Measurements from ENCODE around the gene CIAO2A. TPM values are rescaled to one million over a fixed set of nuclear protein-coding genes. Genes with fewer than 3 reads are reported as not detected.
"Not testable (repeated sequence)": the region's sequence is repeated elsewhere in the genome, so short reads cannot be mapped to it uniquely, and the experiment has no call there.

CIAO2A gene
- 35.5 TPM for total RNA-seq

- peak; percentile 97 for DNase-seq (ENCODE audit: low spot score)
Measured at GRCh38 chr15:64093627-64094417, at the start of gene CIAO2A. Gene CIAO2A, minus strand, starts transcription at chr15:64093838. Its CDS starts 70 bp downstream, at chr15:64093768.

GRCh38 chr15:64143276-64143675 lies 49.6 kb upstream of the CIAO2A start:
- DNase-seq (ENCODE audit: low spot score), result no peak

GRCh38 chr15:64141798-64142512 lies 48.3 kb upstream of the CIAO2A start:
- no peak for DNase-seq (ENCODE audit: low spot score)

DNA sequence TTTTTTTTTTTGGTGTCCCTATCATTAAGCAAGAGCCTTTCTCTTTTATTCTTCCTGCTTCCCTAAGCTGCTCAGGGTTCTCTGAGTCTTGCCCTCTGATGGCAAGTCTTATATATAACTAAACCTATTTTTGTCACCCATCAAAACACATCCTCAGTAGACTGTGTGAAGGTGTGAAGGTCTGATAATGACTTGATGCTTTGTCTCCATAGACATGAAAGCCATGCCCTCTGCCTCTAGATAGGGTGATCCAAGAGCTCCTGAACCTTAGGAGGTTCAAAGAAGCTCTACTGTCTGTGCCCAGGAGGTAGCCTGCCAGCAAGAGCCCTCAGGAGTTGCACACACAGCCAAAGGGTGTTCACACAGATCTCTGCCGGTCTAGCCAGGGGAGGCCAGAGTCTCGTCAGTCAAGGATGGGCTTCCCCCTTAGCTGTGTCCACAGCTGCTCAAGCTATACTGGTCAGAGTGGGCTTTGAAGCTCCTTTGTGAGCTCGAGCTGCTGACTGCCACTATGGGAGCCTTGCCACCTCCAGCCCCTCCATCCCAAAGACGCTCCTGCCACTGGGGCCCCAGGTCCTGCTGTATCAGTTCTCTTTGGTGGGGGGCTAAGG lies 44.8 kb upstream of the CIAO2A start:
- no peak for DNase-seq (ENCODE audit: low spot score)

GRCh38 chr15:64137226-64137833 lies 43.7 kb upstream of the CIAO2A start:
- DNase-seq (ENCODE audit: low spot score), result no peak

DNA sequence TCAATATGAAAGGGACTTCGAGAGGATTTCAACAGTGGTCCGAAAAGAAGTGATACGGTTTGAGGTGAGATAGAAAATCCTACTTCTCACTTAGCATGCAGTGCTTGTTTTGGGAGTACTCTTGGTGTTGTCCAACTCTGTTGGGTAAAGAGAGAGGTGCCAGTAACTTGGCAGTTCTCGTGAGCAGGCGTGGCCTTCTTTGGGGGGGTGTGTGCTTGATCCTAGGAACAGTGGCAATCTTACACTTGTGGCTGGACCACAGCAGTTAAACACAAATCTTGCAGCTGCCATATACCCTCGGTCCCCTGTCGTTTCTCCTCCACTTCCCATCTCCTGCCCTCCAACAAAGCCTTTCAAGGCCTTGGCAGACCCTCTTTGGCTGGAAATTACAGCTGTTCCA lies 42.7 kb upstream of the CIAO2A start:
- no peak for DNase-seq (ENCODE audit: low spot score)

DNA sequence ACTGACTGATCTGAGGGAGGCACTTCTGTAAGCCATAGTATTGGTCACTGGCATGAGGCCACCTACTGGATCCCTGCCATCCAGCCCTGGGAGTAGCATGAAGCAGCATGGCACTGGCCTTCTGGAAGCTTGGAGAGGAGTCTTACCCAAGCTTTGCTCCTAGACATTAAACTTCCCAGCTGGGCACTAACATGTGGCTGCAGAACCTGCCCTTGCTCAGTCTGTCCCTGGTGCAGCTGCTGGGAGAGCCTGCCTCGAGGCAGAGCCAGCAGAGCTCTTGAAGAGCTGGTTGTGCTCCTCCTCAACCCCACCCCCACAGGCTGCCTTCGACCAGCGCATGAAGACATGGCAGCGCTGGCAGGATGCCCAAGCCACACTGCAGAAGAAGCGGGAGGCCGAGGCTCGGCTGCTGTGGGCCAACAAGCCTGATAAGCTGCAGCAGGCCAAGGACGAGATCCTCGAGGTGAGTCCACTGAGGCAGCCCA lies 40.7 kb upstream of the CIAO2A start:
- no peak for DNase-seq (ENCODE audit: low spot score)

DNA sequence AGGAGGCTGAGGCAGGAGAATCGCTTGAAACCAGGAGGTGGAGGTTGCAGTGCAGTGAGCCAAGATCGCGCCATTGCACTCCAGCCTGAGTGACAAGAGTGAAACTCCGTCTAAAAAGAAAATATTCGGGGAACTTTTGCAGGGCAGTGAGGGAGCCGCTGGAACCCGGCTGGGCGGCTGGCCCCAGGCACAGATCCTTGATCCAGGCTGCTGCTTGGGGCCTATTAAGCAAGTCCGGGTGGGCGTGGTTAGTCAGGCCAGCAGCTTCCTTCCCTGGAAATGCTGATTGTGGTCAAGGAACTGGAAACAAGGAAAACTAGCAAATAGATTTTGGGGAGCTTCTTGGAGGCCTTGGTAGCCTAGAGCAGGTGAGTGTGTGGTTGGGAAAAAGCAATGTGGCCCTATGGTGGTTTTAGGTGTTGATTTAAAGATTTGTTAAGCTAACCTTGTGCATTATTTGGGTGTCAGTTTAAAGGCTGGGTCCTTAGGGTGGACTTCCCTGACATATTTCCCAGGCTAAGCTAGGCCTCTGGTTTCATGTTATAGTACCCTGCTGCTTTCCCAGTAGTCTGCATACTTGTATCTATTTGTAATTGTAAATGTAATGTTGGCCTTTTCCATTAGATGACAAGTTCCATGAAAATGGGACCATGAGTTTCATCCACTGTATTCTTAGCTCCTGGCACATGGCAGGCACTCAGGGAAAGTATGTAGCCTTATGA lies 40.1 kb upstream of the CIAO2A start:
- no peak for DNase-seq (ENCODE audit: low spot score)

- DNase-seq (ENCODE audit: low spot score), result no peak
Measured at GRCh38 chr15:64132217-64132616, 38.6 kb upstream of the CIAO2A start.

GRCh38 chr15:64131547-64131946 lies 37.9 kb upstream of the CIAO2A start:
- DNase-seq (ENCODE audit: low spot score), result no peak

DNA sequence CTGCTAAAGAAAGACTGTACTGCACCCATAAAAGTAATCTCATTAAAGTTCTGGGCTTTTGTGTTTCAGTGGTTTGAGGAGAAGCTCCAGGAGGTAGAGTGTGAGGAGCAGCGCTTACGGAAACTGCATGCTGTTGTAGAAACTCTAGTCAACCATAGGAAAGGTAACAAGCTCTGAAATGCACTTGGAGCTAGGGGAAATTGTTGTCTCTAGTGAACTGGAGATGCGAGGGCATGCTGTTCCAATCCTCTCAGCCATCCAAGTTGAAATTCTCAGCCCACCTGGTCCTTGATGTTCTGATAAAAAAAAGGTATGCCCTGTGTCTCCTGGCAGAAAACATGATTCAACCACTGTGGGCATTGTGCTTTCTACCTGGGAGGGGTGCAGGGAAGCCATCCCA lies 36.5 kb upstream of the CIAO2A start:
- no peak for DNase-seq (ENCODE audit: low spot score)

GRCh38 chr15:64127521-64128270 lies 34.1 kb upstream of the CIAO2A start:
- DNase-seq (ENCODE audit: low spot score), result no peak

DNA sequence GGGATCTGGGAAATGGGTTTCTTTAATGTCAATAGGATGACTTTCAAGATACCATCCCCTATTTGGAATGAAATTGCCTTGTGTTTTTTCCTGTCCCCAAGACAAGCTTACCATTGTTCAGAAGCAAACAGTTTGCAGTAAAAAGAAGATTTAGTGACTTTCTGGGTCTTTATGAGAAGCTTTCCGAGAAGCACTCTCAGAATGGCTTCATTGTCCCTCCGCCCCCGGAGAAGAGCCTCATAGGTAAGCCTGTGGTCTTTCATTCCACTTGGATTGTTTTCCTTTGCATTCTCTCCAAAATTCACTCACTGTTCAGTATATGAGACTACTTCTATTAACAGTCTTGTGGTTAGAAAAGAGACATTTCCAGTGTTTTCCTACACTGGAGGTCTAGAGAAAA lies 32.3 kb upstream of the CIAO2A start:
- no peak for DNase-seq (ENCODE audit: low spot score)

GRCh38 chr15:64122936-64123351 lies 29.3 kb upstream of the CIAO2A start:
- DNase-seq (ENCODE audit: low spot score), result no peak

- no peak for DNase-seq (ENCODE audit: low spot score)
Measured at GRCh38 chr15:64122444-64122843, 28.8 kb upstream of the CIAO2A start.

GRCh38 chr15:64121614-64122013 lies 28.0 kb upstream of the CIAO2A start:
- no peak for DNase-seq (ENCODE audit: low spot score)

GRCh38 chr15:64120322-64120721 lies 26.7 kb upstream of the CIAO2A start:
- not testable (repeated sequence) for DNase-seq (ENCODE audit: low spot score)

DNA sequence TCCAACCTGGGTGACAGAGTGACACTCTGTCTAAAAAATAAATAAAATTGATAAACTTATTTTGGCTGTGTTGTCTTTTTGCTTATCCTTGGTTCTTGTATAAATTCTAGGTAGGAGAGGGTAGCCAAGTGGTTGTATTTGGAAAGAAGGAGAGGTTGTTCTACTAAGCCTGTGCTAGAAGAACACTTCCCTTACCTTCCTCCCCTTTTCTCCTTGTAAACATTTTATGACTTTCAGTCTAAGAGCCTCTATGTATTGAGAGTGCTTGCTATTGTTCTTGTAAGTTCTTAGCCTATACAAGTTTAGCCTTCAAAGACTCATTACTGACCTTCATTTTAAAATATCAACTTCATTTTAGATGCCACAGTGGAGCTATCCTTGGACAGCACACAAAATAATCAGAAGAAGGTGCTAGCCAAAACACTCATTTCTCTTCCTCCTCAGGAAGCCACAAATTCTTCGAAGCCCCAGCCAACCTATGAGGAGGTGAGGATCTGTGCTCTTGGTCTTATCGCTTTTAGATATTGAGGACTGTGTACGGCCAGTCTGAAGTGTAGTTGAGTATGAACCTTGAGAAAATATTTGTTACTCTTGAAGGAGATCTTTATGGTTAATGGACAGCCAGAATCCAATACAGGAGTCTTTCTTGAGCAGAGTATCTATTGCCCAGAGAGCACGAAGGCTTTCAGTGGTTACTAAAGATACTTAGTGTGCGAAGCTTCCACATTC lies 24.3 kb upstream of the CIAO2A start:
- DNase-seq (ENCODE audit: low spot score), result no peak

DNA sequence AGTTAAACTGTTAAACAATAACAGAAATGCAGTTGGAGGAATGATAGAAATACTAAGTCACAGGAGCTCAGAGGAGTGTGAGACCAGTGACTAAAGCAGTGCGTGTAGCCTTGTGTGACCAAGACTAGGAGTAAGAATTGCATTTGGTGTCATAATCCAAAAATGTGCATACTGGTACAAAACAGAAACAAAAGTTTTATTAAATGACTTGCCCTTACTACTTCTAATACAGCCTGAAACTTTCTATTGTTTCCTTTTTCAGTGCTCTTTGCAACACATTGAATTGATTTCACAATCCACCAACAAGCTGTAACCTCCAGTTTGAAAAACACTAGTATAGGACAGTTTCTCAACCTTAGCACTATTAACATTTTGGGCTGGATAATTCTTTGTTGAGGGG lies 19.3 kb upstream of the CIAO2A start:
- no peak for DNase-seq (ENCODE audit: low spot score)
